ENCODE measurements around the gene TACC2. TPM values are rescaled to one million over a fixed set of nuclear protein-coding genes. Genes with fewer than 3 reads are reported as not detected.
"Not testable (repeated sequence)": the region's sequence is repeated elsewhere in the genome, so short reads cannot be mapped to it uniquely, and the experiment has no call there.

Gene TACC2
- total RNA-seq, 2 experiments from 2014 or later: not detected

GRCh38 chr10:122086416-122087240, 97.7 kb downstream of the TACC2 start:
- Mint-ChIP-seq H3K9me3 (no peaks in the 10 kb centered on the region), H3K4me3 (no peak overlapping the region), H3K27ac (no peak overlapping the region), H3K4me1 (no peaks in the 10 kb centered on the region), H3K27me3 (no peaks in the 10 kb centered on the region), H3K36me3 (ENCODE audit: low read depth) (no peaks in the 10 kb centered on the region)
- no peak for DNase-seq
- CTCF ChIA-PET: no interaction called here
- POLR2A ChIA-PET: no interaction called here

- no peak for DNase-seq
- POLR2A ChIA-PET: no interaction called here
- CTCF ChIA-PET: no interaction called here
- Mint-ChIP-seq H3K4me1 (no peaks in the 10 kb centered on the region), H3K4me3 (no peak overlapping the region), H3K27me3 (no peaks in the 10 kb centered on the region), H3K9me3 (no peaks in the 10 kb centered on the region), H3K27ac (no peak overlapping the region), H3K36me3 (ENCODE audit: low read depth) (no peaks in the 10 kb centered on the region)
These were observed 98.5 kb downstream of the TACC2 start for GRCh38 chr10:122087436-122087835.

- Mint-ChIP-seq H3K4me3 (no peak overlapping the region), H3K4me1 (no peaks in the 10 kb centered on the region), H3K36me3 (ENCODE audit: low read depth) (no peaks in the 10 kb centered on the region), H3K27ac (no peak overlapping the region), H3K27me3 (no peaks in the 10 kb centered on the region), H3K9me3 (no peaks in the 10 kb centered on the region)
- ChIA-PET POLR2A (no interaction called here), CTCF (no interaction called here)
- no peak for DNase-seq
These were observed 100.5 kb downstream of the TACC2 start for GRCh38 chr10:122089311-122090017.

GRCh38 chr10:122091722-122092121, 102.8 kb downstream of the TACC2 start:
- CTCF ChIA-PET: no interaction called here

GRCh38 chr10:122093076-122093475, 104.1 kb downstream of the TACC2 start:
- Mint-ChIP-seq H3K27ac (no peak overlapping the region), H3K9me3 (no peaks in the 10 kb centered on the region), H3K4me3 (no peak overlapping the region), H3K4me1 (no peaks in the 10 kb centered on the region), H3K36me3 (ENCODE audit: low read depth) (no peaks in the 10 kb centered on the region), H3K27me3 (no peaks in the 10 kb centered on the region)
- no peak for DNase-seq
- ChIA-PET CTCF (no interaction called here), POLR2A (no interaction called here)

More at GRCh38 chr10:122091722-122092121, 102.8 kb downstream of the TACC2 start:
- no peaks in the 10 kb centered on the region for H3K27me3 Mint-ChIP-seq
- no peak for DNase-seq
- H3K27ac Mint-ChIP-seq: no peak overlapping the region
- H3K36me3 Mint-ChIP-seq (ENCODE audit: low read depth): no peaks in the 10 kb centered on the region
- no peaks in the 10 kb centered on the region for H3K4me1 Mint-ChIP-seq
- H3K9me3 Mint-ChIP-seq: no peaks in the 10 kb centered on the region
- POLR2A ChIA-PET: no interaction called here
- no peak overlapping the region for H3K4me3 Mint-ChIP-seq

- H3K36me3 Mint-ChIP-seq (ENCODE audit: low read depth); DNase-seq; H3K27me3 Mint-ChIP-seq; H3K27ac Mint-ChIP-seq; H3K9me3 Mint-ChIP-seq; H3K4me1 Mint-ChIP-seq; POLR2A ChIA-PET; H3K4me3 Mint-ChIP-seq; CTCF ChIA-PET: not testable (repeated sequence)
These were observed 107.2 kb downstream of the TACC2 start for GRCh38 chr10:122096181-122096580.

GRCh38 chr10:122096705-122097104, 107.7 kb downstream of the TACC2 start:
- POLR2A ChIA-PET: no interaction called here

GRCh38 chr10:122097935-122098334, 109.0 kb downstream of the TACC2 start:
- POLR2A ChIA-PET: no interaction called here
- DNase-seq: no peak
- Mint-ChIP-seq H3K36me3 (ENCODE audit: low read depth) (no peaks in the 10 kb centered on the region), H3K4me3 (no peak overlapping the region), H3K4me1 (no peaks in the 10 kb centered on the region), H3K27me3 (no peaks in the 10 kb centered on the region), H3K27ac (no peak overlapping the region), H3K9me3 (no peaks in the 10 kb centered on the region)
- CTCF ChIA-PET: no interaction called here

More at GRCh38 chr10:122096705-122097104, 107.7 kb downstream of the TACC2 start:
- H3K4me3 Mint-ChIP-seq: no peak overlapping the region
- CTCF ChIA-PET: no interaction called here
- H3K36me3 Mint-ChIP-seq (ENCODE audit: low read depth): no peaks in the 10 kb centered on the region
- H3K27ac Mint-ChIP-seq: no peak overlapping the region
- H3K27me3 Mint-ChIP-seq: no peaks in the 10 kb centered on the region
- no peak for DNase-seq
- H3K9me3 Mint-ChIP-seq: no peaks in the 10 kb centered on the region
- no peaks in the 10 kb centered on the region for H3K4me1 Mint-ChIP-seq

- DNase-seq: no peak
- CTCF ChIA-PET: no interaction called here
- H3K4me3 Mint-ChIP-seq: no peak overlapping the region
These were observed 110.0 kb downstream of the TACC2 start for GRCh38 chr10:122098924-122099323.

GRCh38 chr10:122099562-122099961, 110.6 kb downstream of the TACC2 start:
- H3K4me1 Mint-ChIP-seq: no peaks in the 10 kb centered on the region

More at GRCh38 chr10:122098924-122099323, 110.0 kb downstream of the TACC2 start:
- POLR2A ChIA-PET: no interaction called here
- no peaks in the 10 kb centered on the region for H3K9me3 Mint-ChIP-seq
- H3K36me3 Mint-ChIP-seq (ENCODE audit: low read depth): no peaks in the 10 kb centered on the region
- no peak overlapping the region for H3K27ac Mint-ChIP-seq
- H3K4me1 Mint-ChIP-seq: no peaks in the 10 kb centered on the region
- H3K27me3 Mint-ChIP-seq: no peaks in the 10 kb centered on the region

GRCh38 chr10:122102146-122102868, 113.3 kb downstream of the TACC2 start:
- ChIA-PET CTCF (no interaction called here), POLR2A (no interaction called here)
- Mint-ChIP-seq H3K27me3 (no peaks in the 10 kb centered on the region), H3K27ac (no peak overlapping the region), H3K4me3 (no peak overlapping the region), H3K36me3 (ENCODE audit: low read depth) (no peaks in the 10 kb centered on the region), H3K4me1 (no peaks in the 10 kb centered on the region), H3K9me3 (no peaks in the 10 kb centered on the region)
- no peak for DNase-seq

More at GRCh38 chr10:122099562-122099961, 110.6 kb downstream of the TACC2 start:
- ChIA-PET CTCF (no interaction called here), POLR2A (no interaction called here)
- Mint-ChIP-seq H3K9me3 (no peaks in the 10 kb centered on the region), H3K27ac (no peak overlapping the region), H3K36me3 (ENCODE audit: low read depth) (no peaks in the 10 kb centered on the region), H3K27me3 (no peaks in the 10 kb centered on the region), H3K4me3 (no peak overlapping the region)
- no peak for DNase-seq

GRCh38 chr10:122102869-122103525, 114.0 kb downstream of the TACC2 start:
- no peak for DNase-seq
- H3K9me3 Mint-ChIP-seq: no peaks in the 10 kb centered on the region
- H3K36me3 Mint-ChIP-seq (ENCODE audit: low read depth): no peaks in the 10 kb centered on the region
- H3K27me3 Mint-ChIP-seq: no peaks in the 10 kb centered on the region
- ChIA-PET POLR2A (no interaction called here), CTCF (no interaction called here)
- H3K4me3 Mint-ChIP-seq: no peak overlapping the region
- no peak overlapping the region for H3K27ac Mint-ChIP-seq
- no peaks in the 10 kb centered on the region for H3K4me1 Mint-ChIP-seq

- Mint-ChIP-seq H3K36me3 (ENCODE audit: low read depth) (no peaks in the 10 kb centered on the region), H3K9me3 (no peaks in the 10 kb centered on the region), H3K27me3 (no peaks in the 10 kb centered on the region), H3K4me1 (no peaks in the 10 kb centered on the region), H3K4me3 (no peak overlapping the region), H3K27ac (no peak overlapping the region)
- CTCF ChIA-PET: no interaction called here
- no peak for DNase-seq
- POLR2A ChIA-PET: no interaction called here
These were observed 114.6 kb downstream of the TACC2 start for GRCh38 chr10:122103592-122103991.

Measured in activated CD4-positive, alpha-beta memory T cell treated with anti-CD3 and anti-CD28 coated beads, Interleukin-2, amount 10 ng/mL, durations not matched to agents 7 days and 5 days (primary cell).